ENCODE results near the gene CISD3. TPM values are rescaled to one million over a fixed set of nuclear protein-coding genes. Genes with fewer than 3 reads are reported as not detected.

Gene CISD3
- total and polyA plus RNA-seq, 2 experiments from 2014 or later, result 0.94 to 8.9 TPM

DNA sequence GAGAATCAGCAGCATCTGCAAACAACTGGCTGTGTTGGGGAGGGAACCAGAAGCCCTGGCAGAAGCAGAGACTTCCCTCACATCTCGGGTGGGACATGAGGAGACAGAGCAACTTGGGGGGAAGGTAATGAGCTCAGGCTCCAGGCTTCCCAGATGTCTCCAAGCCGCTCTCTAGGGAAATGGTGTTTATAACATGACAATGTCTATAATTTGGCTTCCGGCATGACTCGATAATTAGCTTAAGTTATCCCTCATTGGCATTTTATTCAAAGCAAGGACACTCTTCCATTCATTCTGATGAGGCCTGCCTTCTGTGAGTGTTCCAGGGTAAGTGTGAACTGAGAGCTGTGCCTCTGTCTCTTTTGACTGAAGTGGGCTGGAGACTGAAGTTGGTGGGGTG, 39.8 kb upstream of the CISD3 start:
- Histone ChIP-seq H3K36me3 (ENCODE audit: insufficient read depth) (no peaks in the 10 kb centered on the region), H3K4me1 (ENCODE audit: insufficient read depth) (no peaks in the 10 kb centered on the region), H2AFZ (no peak overlapping the region), H3K27ac (ENCODE audit: low read depth) (no peak overlapping the region), H3K9me2 (ENCODE audit: insufficient read depth) (no peaks in the 10 kb centered on the region), H3K27me3 (ENCODE audit: insufficient read depth) (no peaks in the 10 kb centered on the region), H3F3A (replicated peaks; ENCODE audit: low read depth) (no peaks in the 10 kb centered on the region), H3K79me2 (replicated peaks; ENCODE audit: insufficient read depth) (no peaks in the 10 kb centered on the region), H4K20me1 (replicated peaks; ENCODE audit: insufficient read depth) (no peaks in the 10 kb centered on the region), H3K4me2 (no peak overlapping the region), H3K4me3 (no peak overlapping the region)
- Mint-ChIP-seq H3K27me3 (ENCODE audit: insufficient read depth, low read depth, poor library complexity) (peaks cover 19% of the 10 kb centered on the region), H3K4me3 (no peak overlapping the region), H3K27ac (no peak overlapping the region), H3K4me1 (peaks cover 11% of the 10 kb centered on the region), H3K9me3 (no peaks in the 10 kb centered on the region), H3K36me3 (ENCODE audit: low read depth) (no peaks in the 10 kb centered on the region; the same call in 2 of the 3 replicates)
- DNase-seq (ENCODE audit: low spot score), result no peak
- ATAC-seq, result no peak
- TF ChIP-seq, protein P1, sequence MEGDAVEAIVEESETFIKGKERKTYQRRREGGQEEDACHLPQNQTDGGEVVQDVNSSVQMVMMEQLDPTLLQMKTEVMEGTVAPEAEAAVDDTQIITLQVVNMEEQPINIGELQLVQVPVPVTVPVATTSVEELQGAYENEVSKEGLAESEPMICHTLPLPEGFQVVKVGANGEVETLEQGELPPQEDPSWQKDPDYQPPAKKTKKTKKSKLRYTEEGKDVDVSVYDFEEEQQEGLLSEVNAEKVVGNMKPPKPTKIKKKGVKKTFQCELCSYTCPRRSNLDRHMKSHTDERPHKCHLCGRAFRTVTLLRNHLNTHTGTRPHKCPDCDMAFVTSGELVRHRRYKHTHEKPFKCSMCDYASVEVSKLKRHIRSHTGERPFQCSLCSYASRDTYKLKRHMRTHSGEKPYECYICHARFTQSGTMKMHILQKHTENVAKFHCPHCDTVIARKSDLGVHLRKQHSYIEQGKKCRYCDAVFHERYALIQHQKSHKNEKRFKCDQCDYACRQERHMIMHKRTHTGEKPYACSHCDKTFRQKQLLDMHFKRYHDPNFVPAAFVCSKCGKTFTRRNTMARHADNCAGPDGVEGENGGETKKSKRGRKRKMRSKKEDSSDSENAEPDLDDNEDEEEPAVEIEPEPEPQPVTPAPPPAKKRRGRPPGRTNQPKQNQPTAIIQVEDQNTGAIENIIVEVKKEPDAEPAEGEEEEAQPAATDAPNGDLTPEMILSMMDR (conservative IDR thresholded peaks at IDR 0.05; ENCODE audit: low read depth in 2 of 2), result no peak
- TF ChIP-seq JUNB (IDR thresholded peaks at IDR 0.05; ENCODE audit: unreplicated experiment), result no peak
- no peak for TF ChIP-seq CREB1 (CRISPR knock-in tag; IDR thresholded peaks at IDR 0.05; ENCODE audit: low read depth)
- no peak for TF ChIP-seq STAT1 (IDR thresholded peaks at IDR 0.05; ENCODE audit: unreplicated experiment)
- TF ChIP-seq EZH2phosphoT487 (IDR thresholded peaks at IDR 0.05; ENCODE audit: unreplicated experiment), result no peak
- TF ChIP-seq, protein P2, sequence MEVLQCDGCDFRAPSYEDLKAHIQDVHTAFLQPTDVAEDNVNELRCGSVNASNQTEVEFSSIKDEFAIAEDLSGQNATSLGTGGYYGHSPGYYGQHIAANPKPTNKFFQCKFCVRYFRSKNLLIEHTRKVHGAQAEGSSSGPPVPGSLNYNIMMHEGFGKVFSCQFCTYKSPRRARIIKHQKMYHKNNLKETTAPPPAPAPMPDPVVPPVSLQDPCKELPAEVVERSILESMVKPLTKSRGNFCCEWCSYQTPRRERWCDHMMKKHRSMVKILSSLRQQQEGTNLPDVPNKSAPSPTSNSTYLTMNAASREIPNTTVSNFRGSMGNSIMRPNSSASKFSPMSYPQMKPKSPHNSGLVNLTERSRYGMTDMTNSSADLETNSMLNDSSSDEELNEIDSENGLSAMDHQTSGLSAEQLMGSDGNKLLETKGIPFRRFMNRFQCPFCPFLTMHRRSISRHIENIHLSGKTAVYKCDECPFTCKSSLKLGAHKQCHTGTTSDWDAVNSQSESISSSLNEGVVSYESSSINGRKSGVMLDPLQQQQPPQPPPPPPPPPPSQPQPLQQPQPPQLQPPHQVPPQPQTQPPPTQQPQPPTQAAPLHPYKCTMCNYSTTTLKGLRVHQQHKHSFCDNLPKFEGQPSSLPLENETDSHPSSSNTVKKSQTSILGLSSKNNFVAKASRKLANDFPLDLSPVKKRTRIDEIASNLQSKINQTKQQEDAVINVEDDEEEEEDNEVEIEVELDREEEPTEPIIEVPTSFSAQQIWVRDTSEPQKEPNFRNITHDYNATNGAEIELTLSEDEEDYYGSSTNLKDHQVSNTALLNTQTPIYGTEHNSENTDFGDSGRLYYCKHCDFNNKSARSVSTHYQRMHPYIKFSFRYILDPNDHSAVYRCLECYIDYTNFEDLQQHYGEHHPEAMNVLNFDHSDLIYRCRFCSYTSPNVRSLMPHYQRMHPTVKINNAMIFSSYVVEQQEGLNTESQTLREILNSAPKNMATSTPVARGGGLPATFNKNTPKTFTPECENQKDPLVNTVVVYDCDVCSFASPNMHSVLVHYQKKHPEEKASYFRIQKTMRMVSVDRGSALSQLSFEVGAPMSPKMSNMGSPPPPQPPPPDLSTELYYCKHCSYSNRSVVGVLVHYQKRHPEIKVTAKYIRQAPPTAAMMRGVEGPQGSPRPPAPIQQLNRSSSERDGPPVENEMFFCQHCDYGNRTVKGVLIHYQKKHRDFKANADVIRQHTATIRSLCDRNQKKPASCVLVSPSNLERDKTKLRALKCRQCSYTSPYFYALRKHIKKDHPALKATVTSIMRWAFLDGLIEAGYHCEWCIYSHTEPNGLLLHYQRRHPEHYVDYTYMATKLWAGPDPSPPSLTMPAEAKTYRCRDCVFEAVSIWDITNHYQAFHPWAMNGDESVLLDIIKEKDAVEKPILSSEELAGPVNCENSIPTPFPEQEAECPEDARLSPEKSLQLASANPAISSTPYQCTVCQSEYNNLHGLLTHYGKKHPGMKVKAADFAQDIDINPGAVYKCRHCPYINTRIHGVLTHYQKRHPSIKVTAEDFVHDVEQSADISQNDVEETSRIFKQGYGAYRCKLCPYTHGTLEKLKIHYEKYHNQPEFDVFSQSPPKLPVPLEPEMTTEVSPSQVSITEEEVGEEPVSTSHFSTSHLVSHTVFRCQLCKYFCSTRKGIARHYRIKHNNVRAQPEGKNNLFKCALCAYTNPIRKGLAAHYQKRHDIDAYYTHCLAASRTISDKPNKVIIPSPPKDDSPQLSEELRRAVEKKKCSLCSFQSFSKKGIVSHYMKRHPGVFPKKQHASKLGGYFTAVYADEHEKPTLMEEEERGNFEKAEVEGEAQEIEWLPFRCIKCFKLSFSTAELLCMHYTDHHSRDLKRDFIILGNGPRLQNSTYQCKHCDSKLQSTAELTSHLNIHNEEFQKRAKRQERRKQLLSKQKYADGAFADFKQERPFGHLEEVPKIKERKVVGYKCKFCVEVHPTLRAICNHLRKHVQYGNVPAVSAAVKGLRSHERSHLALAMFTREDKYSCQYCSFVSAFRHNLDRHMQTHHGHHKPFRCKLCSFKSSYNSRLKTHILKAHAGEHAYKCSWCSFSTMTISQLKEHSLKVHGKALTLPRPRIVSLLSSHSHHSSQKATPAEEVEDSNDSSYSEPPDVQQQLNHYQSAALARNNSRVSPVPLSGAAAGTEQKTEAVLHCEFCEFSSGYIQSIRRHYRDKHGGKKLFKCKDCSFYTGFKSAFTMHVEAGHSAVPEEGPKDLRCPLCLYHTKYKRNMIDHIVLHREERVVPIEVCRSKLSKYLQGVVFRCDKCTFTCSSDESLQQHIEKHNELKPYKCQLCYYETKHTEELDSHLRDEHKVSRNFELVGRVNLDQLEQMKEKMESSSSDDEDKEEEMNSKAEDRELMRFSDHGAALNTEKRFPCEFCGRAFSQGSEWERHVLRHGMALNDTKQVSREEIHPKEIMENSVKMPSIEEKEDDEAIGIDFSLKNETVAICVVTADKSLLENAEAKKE (CRISPR knock-in tag; IDR thresholded peaks at IDR 0.05), result no peak
- TF ChIP-seq, protein P3, sequence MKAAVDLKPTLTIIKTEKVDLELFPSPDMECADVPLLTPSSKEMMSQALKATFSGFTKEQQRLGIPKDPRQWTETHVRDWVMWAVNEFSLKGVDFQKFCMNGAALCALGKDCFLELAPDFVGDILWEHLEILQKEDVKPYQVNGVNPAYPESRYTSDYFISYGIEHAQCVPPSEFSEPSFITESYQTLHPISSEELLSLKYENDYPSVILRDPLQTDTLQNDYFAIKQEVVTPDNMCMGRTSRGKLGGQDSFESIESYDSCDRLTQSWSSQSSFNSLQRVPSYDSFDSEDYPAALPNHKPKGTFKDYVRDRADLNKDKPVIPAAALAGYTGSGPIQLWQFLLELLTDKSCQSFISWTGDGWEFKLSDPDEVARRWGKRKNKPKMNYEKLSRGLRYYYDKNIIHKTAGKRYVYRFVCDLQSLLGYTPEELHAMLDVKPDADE (IDR thresholded peaks at IDR 0.05), result no peak
- no peak for TF ChIP-seq ZNF331 (CRISPR knock-in tag; IDR thresholded peaks at IDR 0.05; ENCODE audit: low read depth)
- no peak for TF ChIP-seq POLR2AphosphoS5 (IDR thresholded peaks at IDR 0.05; ENCODE audit: low read depth)
- TF ChIP-seq ZNF114 (CRISPR knock-in tag; IDR thresholded peaks at IDR 0.05), result no peak
- no peak for TF ChIP-seq EZH2 (IDR thresholded peaks at IDR 0.05; ENCODE audit: low read depth, unreplicated experiment)
- no peak for TF ChIP-seq NANOG (IDR thresholded peaks at IDR 0.05; ENCODE audit: borderline replicate concordance)
- TF ChIP-seq, protein P4, sequence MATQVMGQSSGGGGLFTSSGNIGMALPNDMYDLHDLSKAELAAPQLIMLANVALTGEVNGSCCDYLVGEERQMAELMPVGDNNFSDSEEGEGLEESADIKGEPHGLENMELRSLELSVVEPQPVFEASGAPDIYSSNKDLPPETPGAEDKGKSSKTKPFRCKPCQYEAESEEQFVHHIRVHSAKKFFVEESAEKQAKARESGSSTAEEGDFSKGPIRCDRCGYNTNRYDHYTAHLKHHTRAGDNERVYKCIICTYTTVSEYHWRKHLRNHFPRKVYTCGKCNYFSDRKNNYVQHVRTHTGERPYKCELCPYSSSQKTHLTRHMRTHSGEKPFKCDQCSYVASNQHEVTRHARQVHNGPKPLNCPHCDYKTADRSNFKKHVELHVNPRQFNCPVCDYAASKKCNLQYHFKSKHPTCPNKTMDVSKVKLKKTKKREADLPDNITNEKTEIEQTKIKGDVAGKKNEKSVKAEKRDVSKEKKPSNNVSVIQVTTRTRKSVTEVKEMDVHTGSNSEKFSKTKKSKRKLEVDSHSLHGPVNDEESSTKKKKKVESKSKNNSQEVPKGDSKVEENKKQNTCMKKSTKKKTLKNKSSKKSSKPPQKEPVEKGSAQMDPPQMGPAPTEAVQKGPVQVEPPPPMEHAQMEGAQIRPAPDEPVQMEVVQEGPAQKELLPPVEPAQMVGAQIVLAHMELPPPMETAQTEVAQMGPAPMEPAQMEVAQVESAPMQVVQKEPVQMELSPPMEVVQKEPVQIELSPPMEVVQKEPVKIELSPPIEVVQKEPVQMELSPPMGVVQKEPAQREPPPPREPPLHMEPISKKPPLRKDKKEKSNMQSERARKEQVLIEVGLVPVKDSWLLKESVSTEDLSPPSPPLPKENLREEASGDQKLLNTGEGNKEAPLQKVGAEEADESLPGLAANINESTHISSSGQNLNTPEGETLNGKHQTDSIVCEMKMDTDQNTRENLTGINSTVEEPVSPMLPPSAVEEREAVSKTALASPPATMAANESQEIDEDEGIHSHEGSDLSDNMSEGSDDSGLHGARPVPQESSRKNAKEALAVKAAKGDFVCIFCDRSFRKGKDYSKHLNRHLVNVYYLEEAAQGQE (IDR thresholded peaks at IDR 0.05; ENCODE audit: unreplicated experiment), result no peak
